SK-N-SH (cell line): ENCODE results near the gene GPR146.
"Not testable (repeated sequence)": the region's sequence is repeated elsewhere in the genome, so short reads cannot be mapped to it uniquely, and the experiment has no call there.

Experiments used
- CTCF ChIP-seq: fragments of 200-600 bp; sonication (generic); IDR thresholded peaks from 2 replicates; pipeline ENCODE4 v1.6.1; 2017; ENCODE audit warnings: antibody characterized with exemption, mild to moderate bottlenecking, moderate library complexity
- EZH2phosphoT487 ChIP-seq: fragments of 200-600 bp; sonication (generic); IDR thresholded peaks from 2 replicates; pipeline ENCODE4 v1.6.1; 2017; ENCODE audit warnings: low read depth, mixed run types, mild to moderate bottlenecking, antibody characterized with exemption, moderate library complexity, borderline replicate concordance
- MAX ChIP-seq: IDR thresholded peaks from 2 replicates; pipeline ENCODE4 v1.4.0; 2012; ENCODE audit warnings: low read depth
- POLR2AphosphoS5 ChIP-seq: IDR thresholded peaks from 2 replicates; pipeline ENCODE4 v1.6.1; 2012; ENCODE audit warnings: low read depth, low read length
- RAD21 ChIP-seq: IDR thresholded peaks from 2 replicates; pipeline ENCODE4 v1.6.1; 2012; ENCODE audit warnings: mild to moderate bottlenecking, low read length
- RCOR1 ChIP-seq: fragments of 150-350 bp; IDR thresholded peaks from 2 replicates; pipeline ENCODE4 v1.6.1; 2017; ENCODE audit warnings: antibody characterized with exemption, low read length
- REST ChIP-seq: IDR thresholded peaks from 2 replicates; pipeline ENCODE4 v1.6.1; 2012; ENCODE audit warnings: mild to moderate bottlenecking, low read depth, low read length, moderate library complexity
- SMC3 ChIP-seq: IDR thresholded peaks from 2 replicates; pipeline ENCODE4 v1.6.1; 2012; ENCODE audit warnings: low read depth, low read length, improper control_type of control experiment
- TCF12 ChIP-seq: IDR thresholded peaks from 2 replicates; pipeline ENCODE4 v1.4.0; 2012
- USF2 ChIP-seq: fragments of 150-350 bp; IDR thresholded peaks from 2 replicates; pipeline ENCODE4 v1.6.1; 2017; ENCODE audit warnings: antibody characterized with exemption, low read length, low read depth, borderline replicate concordance
- TF ChIP-seq, protein P1 (sequence below): IDR thresholded peaks from 2 replicates; pipeline ENCODE4 v1.4.0; 2012; ENCODE audit warnings: low read depth, borderline replicate concordance
- TF ChIP-seq, protein P2 (sequence below): IDR thresholded peaks from 2 replicates; pipeline ENCODE4; 2012

GRCh38 chr7:1040233-1040632 is 4.1 kb upstream of the GPR146 start:
- TF ChIP-seq RAD21, TCF12, RCOR1, CTCF, USF2, POLR2AphosphoS5, SMC3, EZH2phosphoT487, MAX, REST: not testable (repeated sequence)
- TF ChIP-seq, protein P1, sequence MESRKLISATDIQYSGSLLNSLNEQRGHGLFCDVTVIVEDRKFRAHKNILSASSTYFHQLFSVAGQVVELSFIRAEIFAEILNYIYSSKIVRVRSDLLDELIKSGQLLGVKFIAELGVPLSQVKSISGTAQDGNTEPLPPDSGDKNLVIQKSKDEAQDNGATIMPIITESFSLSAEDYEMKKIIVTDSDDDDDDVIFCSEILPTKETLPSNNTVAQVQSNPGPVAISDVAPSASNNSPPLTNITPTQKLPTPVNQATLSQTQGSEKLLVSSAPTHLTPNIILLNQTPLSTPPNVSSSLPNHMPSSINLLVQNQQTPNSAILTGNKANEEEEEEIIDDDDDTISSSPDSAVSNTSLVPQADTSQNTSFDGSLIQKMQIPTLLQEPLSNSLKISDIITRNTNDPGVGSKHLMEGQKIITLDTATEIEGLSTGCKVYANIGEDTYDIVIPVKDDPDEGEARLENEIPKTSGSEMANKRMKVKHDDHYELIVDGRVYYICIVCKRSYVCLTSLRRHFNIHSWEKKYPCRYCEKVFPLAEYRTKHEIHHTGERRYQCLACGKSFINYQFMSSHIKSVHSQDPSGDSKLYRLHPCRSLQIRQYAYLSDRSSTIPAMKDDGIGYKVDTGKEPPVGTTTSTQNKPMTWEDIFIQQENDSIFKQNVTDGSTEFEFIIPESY: not testable (repeated sequence)
- TF ChIP-seq, protein P2, sequence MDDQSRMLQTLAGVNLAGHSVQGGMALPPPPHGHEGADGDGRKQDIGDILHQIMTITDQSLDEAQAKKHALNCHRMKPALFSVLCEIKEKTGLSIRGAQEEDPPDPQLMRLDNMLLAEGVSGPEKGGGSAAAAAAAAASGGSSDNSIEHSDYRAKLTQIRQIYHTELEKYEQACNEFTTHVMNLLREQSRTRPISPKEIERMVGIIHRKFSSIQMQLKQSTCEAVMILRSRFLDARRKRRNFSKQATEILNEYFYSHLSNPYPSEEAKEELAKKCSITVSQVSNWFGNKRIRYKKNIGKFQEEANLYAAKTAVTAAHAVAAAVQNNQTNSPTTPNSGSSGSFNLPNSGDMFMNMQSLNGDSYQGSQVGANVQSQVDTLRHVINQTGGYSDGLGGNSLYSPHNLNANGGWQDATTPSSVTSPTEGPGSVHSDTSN: not testable (repeated sequence)
